SU-DHL-6 (cell line): ENCODE measurements around the gene POLR3H.

Experiments
- H2AFZ ChIP-seq: fragments of 200-600 bp; sonication (generic); 2 replicates; pipeline ENCODE4 v1.6.1; 2014; ENCODE audit warnings: low read depth, mild to moderate bottlenecking, moderate library complexity, mixed read lengths, antibody characterized with exemption, low read length; ENCODE audit not compliant: severe bottlenecking
- H3F3A ChIP-seq: fragments of 200-600 bp; shearing (Covaris generic); 2 replicates; pipeline ENCODE4 v1.6.0; 2016; ENCODE audit warnings: antibody characterized with exemption, mild to moderate bottlenecking; ENCODE audit not compliant: insufficient read depth
- H3K27ac ChIP-seq: fragments of 200-600 bp; sonication (generic); 2 replicates; pipeline ENCODE4 v1.5.1; 2016; ENCODE audit warnings: low read depth, mild to moderate bottlenecking, low read length, moderate library complexity, mixed read lengths
- H3K27me3 ChIP-seq: fragments of 200-600 bp; sonication (generic), shearing (Covaris generic); 2 replicates; pipeline ENCODE4 v1.6.0; 2014; ENCODE audit warnings: mild to moderate bottlenecking, low read length
- H3K36me3 ChIP-seq: fragments of 200-600 bp; sonication (generic); 2 replicates; pipeline ENCODE4 v1.6.1; 2014; ENCODE audit warnings: mild to moderate bottlenecking, low read length, mixed read lengths
- H3K4me2 ChIP-seq: fragments of 300-600, 200-600 bp; shearing (Covaris generic), sonication (generic); 2 replicates; pipeline ENCODE4 v1.6.0; 2014; ENCODE audit warnings: low read length, low read depth, mild to moderate bottlenecking; ENCODE audit not compliant: poor library complexity, severe bottlenecking
- H3K4me3 ChIP-seq: fragments of 200-600 bp; sonication (generic); 2 replicates; pipeline ENCODE4 v1.5.1; 2014; ENCODE audit warnings: antibody characterized with exemption, low read length, mild to moderate bottlenecking, mixed read lengths; ENCODE audit not compliant: insufficient read depth, poor library complexity, severe bottlenecking
- H3K79me2 ChIP-seq: fragments of 200-600 bp; sonication (generic); 2 replicates; pipeline ENCODE4 v1.6.1; 2014; ENCODE audit warnings: mild to moderate bottlenecking, low read length, moderate library complexity; ENCODE audit not compliant: insufficient read depth
- H3K9ac ChIP-seq: fragments of 200-600 bp; sonication (generic); 2 replicates; pipeline ENCODE4 v1.7.0; 2014; ENCODE audit warnings: mild to moderate bottlenecking, low read length
- H3K9me2 ChIP-seq: fragments of 200-600 bp; sonication (generic); replicated peaks from 2 replicates; pipeline ENCODE4 v1.6.1; 2014; ENCODE audit warnings: low read length; ENCODE audit not compliant: insufficient read depth
- H3K9me3 ChIP-seq: fragments of 200-600 bp; sonication (generic); 2 replicates; pipeline ENCODE4 v1.6.1; 2014; ENCODE audit warnings: low read length, mixed read lengths; ENCODE audit not compliant: insufficient read depth
- H4K20me1 ChIP-seq: fragments of 200-600 bp; sonication (generic); 2 replicates; pipeline ENCODE4 v1.6.1; 2014; ENCODE audit warnings: low read depth, mild to moderate bottlenecking, antibody characterized with exemption, low read length, moderate library complexity, mixed read lengths
- EZH2phosphoT487 ChIP-seq: fragments of 200-600 bp; sonication (generic), shearing (Covaris generic); conservative IDR thresholded peaks from 2 replicates; pipeline ENCODE4 v1.6.1; 2018; ENCODE audit warnings: mild to moderate bottlenecking, antibody characterized with exemption, low read length, moderate library complexity, mixed read lengths
- TF ChIP-seq, protein P1 (sequence below): fragments of 200-600 bp; sonication (generic); IDR thresholded peaks from one replicate; pipeline ENCODE4 v1.5.1; 2017; ENCODE audit warnings: antibody characterized with exemption, mild to moderate bottlenecking, low read length, moderate library complexity; ENCODE audit not compliant: insufficient read depth, poor library complexity, severe bottlenecking

Gene POLR3H

DNA sequence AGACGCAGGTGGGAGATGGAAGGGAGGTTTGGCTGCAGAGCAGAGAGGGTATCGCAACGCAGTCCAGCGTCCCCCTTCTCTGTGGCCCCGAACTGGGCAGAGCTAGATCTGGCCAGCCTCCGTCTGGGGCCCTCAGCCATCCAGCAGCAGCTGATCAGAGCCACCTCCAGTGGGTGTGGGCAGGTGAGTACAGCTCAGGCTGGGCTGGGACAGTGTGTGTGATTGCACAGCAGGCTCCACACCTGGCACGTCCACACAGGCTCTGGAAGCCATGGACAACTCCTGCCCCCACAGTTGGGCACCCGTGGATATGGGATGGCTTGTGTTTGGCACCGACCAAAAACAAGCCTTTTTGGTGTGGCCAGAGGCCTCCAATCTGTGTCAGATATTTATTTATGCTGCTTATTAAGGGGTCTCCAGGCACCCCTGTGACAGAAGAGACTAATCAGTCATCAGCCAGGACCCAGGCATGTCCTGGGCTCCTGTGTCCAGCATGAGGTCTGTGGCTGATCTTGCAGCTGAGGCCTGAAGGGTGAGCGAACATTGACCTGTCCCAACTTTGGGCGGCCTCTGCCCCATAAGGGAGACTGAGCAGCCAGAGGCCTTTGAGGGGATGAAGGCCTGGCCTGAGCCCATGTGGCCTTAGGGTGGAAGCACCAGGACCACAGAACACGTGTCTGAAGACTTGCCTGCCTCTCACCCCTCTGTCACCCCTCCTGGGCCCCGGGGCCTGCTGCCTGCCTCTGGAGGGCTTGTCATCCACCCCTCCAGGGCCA is 18.6 kb downstream of the POLR3H start:
- no peak overlapping the region for H3K27ac ChIP-seq
- H3K9me3 ChIP-seq, result no peaks in the 10 kb centered on the region
- H3K79me2 ChIP-seq, result no peaks in the 10 kb centered on the region
- no peak overlapping the region for H3K9ac ChIP-seq
- no peak overlapping the region for H2AFZ ChIP-seq
- no peak overlapping the region for H3K4me3 ChIP-seq
- H3K9me2 ChIP-seq, result no peaks in the 10 kb centered on the region
- H4K20me1 ChIP-seq, result no peaks in the 10 kb centered on the region
- TF ChIP-seq EZH2phosphoT487, result no peak
- TF ChIP-seq, protein P1, sequence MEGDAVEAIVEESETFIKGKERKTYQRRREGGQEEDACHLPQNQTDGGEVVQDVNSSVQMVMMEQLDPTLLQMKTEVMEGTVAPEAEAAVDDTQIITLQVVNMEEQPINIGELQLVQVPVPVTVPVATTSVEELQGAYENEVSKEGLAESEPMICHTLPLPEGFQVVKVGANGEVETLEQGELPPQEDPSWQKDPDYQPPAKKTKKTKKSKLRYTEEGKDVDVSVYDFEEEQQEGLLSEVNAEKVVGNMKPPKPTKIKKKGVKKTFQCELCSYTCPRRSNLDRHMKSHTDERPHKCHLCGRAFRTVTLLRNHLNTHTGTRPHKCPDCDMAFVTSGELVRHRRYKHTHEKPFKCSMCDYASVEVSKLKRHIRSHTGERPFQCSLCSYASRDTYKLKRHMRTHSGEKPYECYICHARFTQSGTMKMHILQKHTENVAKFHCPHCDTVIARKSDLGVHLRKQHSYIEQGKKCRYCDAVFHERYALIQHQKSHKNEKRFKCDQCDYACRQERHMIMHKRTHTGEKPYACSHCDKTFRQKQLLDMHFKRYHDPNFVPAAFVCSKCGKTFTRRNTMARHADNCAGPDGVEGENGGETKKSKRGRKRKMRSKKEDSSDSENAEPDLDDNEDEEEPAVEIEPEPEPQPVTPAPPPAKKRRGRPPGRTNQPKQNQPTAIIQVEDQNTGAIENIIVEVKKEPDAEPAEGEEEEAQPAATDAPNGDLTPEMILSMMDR, result no peak
- no peak overlapping the region for H3K4me2 ChIP-seq
- H3K27me3 ChIP-seq, result no peaks in the 10 kb centered on the region
- 0 out of 2 replicates have a peak, but pooled peaks cover 5% of the 10 kb centered on the region for H3F3A ChIP-seq
- no peaks in the 10 kb centered on the region for H3K36me3 ChIP-seq

DNA sequence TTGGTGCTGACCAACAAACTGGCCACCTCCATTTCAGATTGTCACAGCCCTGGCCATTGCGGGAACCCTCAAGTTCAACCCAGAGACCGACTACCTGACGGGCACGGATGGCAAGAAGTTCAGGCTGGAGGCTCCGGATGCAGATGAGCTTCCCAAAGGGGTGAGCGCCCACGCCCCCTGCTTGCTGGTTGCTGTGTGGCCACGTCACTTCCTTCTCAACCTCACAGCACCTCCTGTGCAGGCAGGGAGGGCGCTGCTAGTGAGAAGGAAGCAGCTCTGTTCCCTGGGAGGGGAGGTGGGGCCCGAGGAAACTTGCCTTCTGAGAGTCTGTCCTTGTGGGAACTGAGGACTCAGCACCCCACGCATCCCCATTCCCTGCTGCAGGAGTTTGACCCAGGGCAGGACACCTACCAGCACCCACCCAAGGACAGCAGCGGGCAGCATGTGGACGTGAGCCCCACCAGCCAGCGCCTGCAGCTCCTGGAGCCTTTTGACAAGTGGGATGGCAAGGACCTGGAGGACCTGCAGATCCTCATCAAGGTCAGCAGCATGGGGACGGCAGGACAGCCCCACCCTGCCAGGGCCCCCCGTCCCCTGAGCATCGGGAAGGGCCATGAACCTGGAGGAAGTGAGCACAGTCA is 19.3 kb downstream of the POLR3H start:
- Histone ChIP-seq H3K79me2 (no peaks in the 10 kb centered on the region), H3K9me3 (no peaks in the 10 kb centered on the region), H3K4me2 (no peak overlapping the region), H3K27me3 (no peaks in the 10 kb centered on the region), H3K9me2 (no peaks in the 10 kb centered on the region), H3K9ac (no peak overlapping the region), H3K36me3 (no peaks in the 10 kb centered on the region), H4K20me1 (no peaks in the 10 kb centered on the region), H2AFZ (no peak overlapping the region), H3F3A (0 out of 2 replicates have a peak, but pooled peaks cover 5% of the 10 kb centered on the region), H3K4me3 (no peak overlapping the region), H3K27ac (no peak overlapping the region)
- TF ChIP-seq, protein P1, result no peak
- TF ChIP-seq EZH2phosphoT487, result no peak

DNA sequence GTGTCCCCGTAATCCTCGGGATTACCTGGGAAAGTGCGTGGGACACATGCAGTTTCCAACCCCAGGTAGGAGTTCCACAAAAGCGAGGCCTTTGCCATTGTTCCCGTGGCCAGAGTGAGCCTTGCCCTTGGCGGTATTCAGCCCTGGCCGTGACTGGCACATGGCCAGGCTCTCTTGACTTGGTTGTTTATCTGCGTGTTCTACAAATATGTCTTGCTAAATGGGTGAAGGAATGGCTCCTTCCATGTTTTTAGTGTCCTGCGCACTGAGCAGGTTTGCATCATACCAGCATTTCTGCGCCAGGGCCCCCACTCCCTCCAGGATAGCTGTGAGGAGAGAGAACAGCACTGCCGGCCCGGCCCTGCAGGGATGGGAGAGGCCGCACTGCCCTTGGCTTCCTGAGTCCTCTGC is 20.0 kb downstream of the POLR3H start:
- H4K20me1 ChIP-seq, result no peaks in the 10 kb centered on the region
- H3K4me2 ChIP-seq, result no peak overlapping the region
- H3K27ac ChIP-seq, result no peak overlapping the region
- H3K79me2 ChIP-seq, result no peaks in the 10 kb centered on the region
- no peak overlapping the region for H3K9ac ChIP-seq
- TF ChIP-seq, protein P1, result no peak
- no peak for TF ChIP-seq EZH2phosphoT487
- H3K27me3 ChIP-seq, result no peaks in the 10 kb centered on the region
- no peaks in the 10 kb centered on the region for H3K36me3 ChIP-seq
- no peaks in the 10 kb centered on the region for H3K9me3 ChIP-seq
- no peaks in the 10 kb centered on the region for H3K9me2 ChIP-seq
- H2AFZ ChIP-seq, result no peak overlapping the region
- H3F3A ChIP-seq, result 0 out of 2 replicates have a peak, but pooled peaks cover 5% of the 10 kb centered on the region
- no peak overlapping the region for H3K4me3 ChIP-seq
